Measurements from ENCODE around the gene RPL37. TPM values are rescaled to one million over a fixed set of nuclear protein-coding genes. Genes with fewer than 3 reads are reported as not detected.
"Not testable (repeated sequence)": the region's sequence is repeated elsewhere in the genome, so short reads cannot be mapped to it uniquely, and the experiment has no call there.

RPL37 gene
- total and polyA plus RNA-seq, 2 donors (not counting 1 experiment from before 2014, with no cell fraction given), result 881 to 2,414 TPM

- no peak overlapping the region for H3K27ac ChIP-seq (ENCODE audit: insufficient read depth, low read length)
- H3K27me3 ChIP-seq (ENCODE audit: control insufficient read depth, insufficient read depth, low read length), result no peaks in the 10 kb centered on the region
- H3K36me3 ChIP-seq (ENCODE audit: control insufficient read depth, insufficient read depth, low read length), result no peaks in the 10 kb centered on the region
- no peaks in the 10 kb centered on the region for H3K4me1 ChIP-seq (ENCODE audit: control insufficient read depth, extremely low read depth, insufficient read depth, low read length)
- H3K79me2 ChIP-seq (ENCODE audit: control insufficient read depth, insufficient read depth, low read length), result no peaks in the 10 kb centered on the region
- no peak for DNase-seq (ENCODE audit: low read depth in 2 of 2)
- no peaks in the 10 kb centered on the region for H3K9me3 ChIP-seq (ENCODE audit: control insufficient read depth, insufficient read depth, low read depth, low read length)
- no peaks in the 10 kb centered on the region for H4K20me1 ChIP-seq (ENCODE audit: control insufficient read depth, extremely low read depth, insufficient read depth, low read length)
- H3K9ac ChIP-seq (ENCODE audit: insufficient read depth, low read length), result no peak overlapping the region
- H2AFZ ChIP-seq (ENCODE audit: low read length), result no peak overlapping the region
- TF ChIP-seq EZH2 (IDR thresholded peaks at IDR 0.05; ENCODE audit: low read length, missing control alignments) (no peak), CTCF (conservative IDR thresholded peaks at IDR 0.05 in 1 of 2, IDR thresholded peaks at IDR 0.05 in 1 of 2; ENCODE audit: low read depth in 1 of 2, low read length in 2 of 2) (no peak)
- H3K4me3 ChIP-seq (replicated peaks in 1 of 4; ENCODE audit: control extremely low read depth in 1 of 4, insufficient read depth in 1 of 4, low read depth in 3 of 4, low read length in 4 of 4), result no peak overlapping the region
- H3K4me2 ChIP-seq (ENCODE audit: extremely low read depth, insufficient read depth, low read length), result no peak overlapping the region
Measured at GRCh38 chr5:40869384-40869783, 34.4 kb upstream of the RPL37 start.

- no peaks in the 10 kb centered on the region for H4K20me1 ChIP-seq (ENCODE audit: control insufficient read depth, extremely low read depth, insufficient read depth, low read length)
- DNase-seq (ENCODE audit: low read depth in 2 of 2), result no peak
- no peak for TF ChIP-seq CTCF (conservative IDR thresholded peaks at IDR 0.05 in 1 of 2, IDR thresholded peaks at IDR 0.05 in 1 of 2; ENCODE audit: low read depth in 1 of 2, low read length in 2 of 2)
- TF ChIP-seq EZH2 (IDR thresholded peaks at IDR 0.05; ENCODE audit: low read length, missing control alignments), result no peak
- H3K36me3 ChIP-seq (ENCODE audit: control insufficient read depth, insufficient read depth, low read length), result no peaks in the 10 kb centered on the region
- no peaks in the 10 kb centered on the region for H3K9me3 ChIP-seq (ENCODE audit: control insufficient read depth, insufficient read depth, low read depth, low read length)
- no peak overlapping the region for H3K4me2 ChIP-seq (ENCODE audit: extremely low read depth, insufficient read depth, low read length)
- no peaks in the 10 kb centered on the region for H3K27me3 ChIP-seq (ENCODE audit: control insufficient read depth, insufficient read depth, low read length)
- H3K9ac ChIP-seq (ENCODE audit: insufficient read depth, low read length), result no peak overlapping the region
- H3K79me2 ChIP-seq (ENCODE audit: control insufficient read depth, insufficient read depth, low read length), result no peaks in the 10 kb centered on the region
- no peak overlapping the region for H3K4me3 ChIP-seq (replicated peaks in 1 of 4; ENCODE audit: control extremely low read depth in 1 of 4, insufficient read depth in 1 of 4, low read depth in 3 of 4, low read length in 4 of 4)
- H2AFZ ChIP-seq (ENCODE audit: low read length), result no peak overlapping the region
- H3K27ac ChIP-seq (ENCODE audit: insufficient read depth, low read length), result no peak overlapping the region
- H3K4me1 ChIP-seq (ENCODE audit: control insufficient read depth, extremely low read depth, insufficient read depth, low read length), result no peaks in the 10 kb centered on the region
Measured at GRCh38 chr5:40866844-40867243, 31.8 kb upstream of the RPL37 start.

GRCh38 chr5:40865004-40865403 is 30.0 kb upstream of the RPL37 start:
- H3K4me2 ChIP-seq (ENCODE audit: extremely low read depth, insufficient read depth, low read length); H3K27ac ChIP-seq (ENCODE audit: insufficient read depth, low read length); H3K9me3 ChIP-seq (ENCODE audit: control insufficient read depth, insufficient read depth, low read depth, low read length): not testable (repeated sequence)

More at GRCh38 chr5:40865004-40865403, 30.0 kb upstream of the RPL37 start:
- not testable (repeated sequence) for H3K9ac ChIP-seq (ENCODE audit: insufficient read depth, low read length); H4K20me1 ChIP-seq (ENCODE audit: control insufficient read depth, extremely low read depth, insufficient read depth, low read length); DNase-seq (ENCODE audit: low read depth in 2 of 2); H3K27me3 ChIP-seq (ENCODE audit: control insufficient read depth, insufficient read depth, low read length); H3K4me1 ChIP-seq (ENCODE audit: control insufficient read depth, extremely low read depth, insufficient read depth, low read length); H3K36me3 ChIP-seq (ENCODE audit: control insufficient read depth, insufficient read depth, low read length); H3K4me3 ChIP-seq (replicated peaks in 1 of 4; ENCODE audit: control extremely low read depth in 1 of 4, insufficient read depth in 1 of 4, low read depth in 3 of 4, low read length in 4 of 4); H2AFZ ChIP-seq (ENCODE audit: low read length); H3K79me2 ChIP-seq (ENCODE audit: control insufficient read depth, insufficient read depth, low read length)
